H9 (cell line): ENCODE data around the gene NR1D1. TPM values are rescaled to one million over a fixed set of nuclear protein-coding genes. Genes with fewer than 3 reads are reported as not detected.

Source experiments
- DNase-seq: peaks from one replicate; pipeline ENCODE4 v3.0.0-alpha.2; 2017
- H2AFZ ChIP-seq: one replicate; pipeline ENCODE4 v1.6.1; 2013; ENCODE audit warnings: mild to moderate bottlenecking, low read length, control low read depth, moderate library complexity
- H2AK5ac ChIP-seq: 2 replicates; pipeline ENCODE4 v1.6.1; 2013; ENCODE audit warnings: low read length, control low read depth, mixed read lengths; ENCODE audit not compliant: insufficient read length
- H2BK120ac ChIP-seq: one replicate; pipeline ENCODE4 v1.6.1; 2013; ENCODE audit warnings: low read depth, mild to moderate bottlenecking, low read length, control low read depth, inconsistent platforms; ENCODE audit not compliant: poor library complexity, severe bottlenecking
- H2BK12ac ChIP-seq: 2 replicates; pipeline ENCODE4 v1.6.1; 2013; ENCODE audit warnings: low read length, control low read depth, mixed read lengths, low read depth; ENCODE audit not compliant: insufficient read length
- H2BK15ac ChIP-seq: 2 replicates; pipeline ENCODE4 v1.6.1; 2013; ENCODE audit warnings: low read depth, low read length, control low read depth
- H2BK20ac ChIP-seq: one replicate; pipeline ENCODE4 v1.6.1; 2013; ENCODE audit warnings: low read depth, mild to moderate bottlenecking, low read length, control low read depth, inconsistent platforms; ENCODE audit not compliant: poor library complexity, severe bottlenecking
- H2BK5ac ChIP-seq: 2 replicates; pipeline ENCODE4 v1.6.1; 2013; ENCODE audit warnings: low read length, control low read depth, mixed read lengths; ENCODE audit not compliant: insufficient read length
- H3K14ac ChIP-seq: 2 replicates; pipeline ENCODE4 v1.6.1; 2013; ENCODE audit warnings: low read length, control low read depth; ENCODE audit not compliant: insufficient read depth
- H3K18ac ChIP-seq: 2 replicates; pipeline ENCODE4 v1.6.1; 2013; ENCODE audit warnings: low read depth, mild to moderate bottlenecking, mixed read lengths, low read length, control low read depth; ENCODE audit not compliant: insufficient read length
- H3K23ac ChIP-seq: 2 replicates; pipeline ENCODE4 v1.6.1; 2013; ENCODE audit warnings: low read length, control low read depth, mixed read lengths, low read depth; ENCODE audit not compliant: insufficient read length
- H3K23me2 ChIP-seq: 2 replicates; pipeline ENCODE4 v1.6.1; 2013; ENCODE audit warnings: low read depth, mild to moderate bottlenecking, mixed read lengths, low read length, control low read depth; ENCODE audit not compliant: insufficient read length, poor library complexity, severe bottlenecking
- H3K27ac ChIP-seq: 2 replicates; pipeline ENCODE4 v1.5.1; 2013; ENCODE audit warnings: low read length, control low read depth, mixed read lengths, low read depth; ENCODE audit not compliant: insufficient read length
- H3K27me3 ChIP-seq: 2 replicates; pipeline ENCODE4 v1.6.1; 2013; ENCODE audit warnings: low read length, control low read depth, inconsistent platforms; ENCODE audit not compliant: insufficient read depth
- H3K4ac ChIP-seq: 2 replicates; pipeline ENCODE4 v1.6.1; 2013; ENCODE audit warnings: low read depth, mild to moderate bottlenecking, control low read depth, inconsistent platforms, low read length, moderate library complexity
- H3K4me1 ChIP-seq: 2 replicates; pipeline ENCODE4 v1.6.1; 2013; ENCODE audit warnings: low read length, control low read depth, inconsistent platforms; ENCODE audit not compliant: insufficient read depth
- H3K4me2 ChIP-seq: 2 replicates; pipeline ENCODE4 v1.6.1; 2013; ENCODE audit warnings: low read length, control low read depth, mixed read lengths; ENCODE audit not compliant: insufficient read length, insufficient read depth
- H3K56ac ChIP-seq: 2 replicates; pipeline ENCODE4 v1.6.1; 2013; ENCODE audit warnings: low read depth, mild to moderate bottlenecking, mixed read lengths, low read length, control low read depth; ENCODE audit not compliant: insufficient read length
- H3K79me1 ChIP-seq: 2 replicates; pipeline ENCODE4 v1.6.1; 2013; ENCODE audit warnings: low read depth, mild to moderate bottlenecking, moderate library complexity, low read length, control low read depth, inconsistent platforms; ENCODE audit not compliant: insufficient read depth, poor library complexity, severe bottlenecking
- H3K79me2 ChIP-seq: 2 replicates; pipeline ENCODE4 v1.6.1; 2013; ENCODE audit warnings: low read length, control low read depth, inconsistent platforms; ENCODE audit not compliant: insufficient read depth
- H3K9ac ChIP-seq: 2 replicates; pipeline ENCODE4 v1.6.1; 2013; ENCODE audit warnings: low read length, control low read depth, mixed read lengths; ENCODE audit not compliant: insufficient read length; ENCODE audit errors: extremely low read depth
- H3K9me3 ChIP-seq: one replicate; pipeline ENCODE4 v1.6.1; 2013; ENCODE audit warnings: low read depth, low read length, inconsistent platforms; ENCODE audit not compliant: control insufficient read depth
- H3T11ph ChIP-seq: one replicate; pipeline ENCODE4 v1.6.1; 2013; ENCODE audit warnings: mild to moderate bottlenecking, low read length, control low read depth, inconsistent platforms
- H4K20me1 ChIP-seq: one replicate; pipeline ENCODE4 v1.6.1; 2013; ENCODE audit not compliant: control insufficient read depth, insufficient read length, insufficient read depth
- H4K5ac ChIP-seq: 2 replicates; pipeline ENCODE4 v1.6.1; 2013; ENCODE audit warnings: low read depth, mild to moderate bottlenecking, mixed read lengths, low read length, control low read depth; ENCODE audit not compliant: insufficient read length
- H4K8ac ChIP-seq: replicated peaks from 2 replicates; pipeline ENCODE4 v1.6.1; 2013; ENCODE audit warnings: low read length, control low read depth, mixed read lengths, low read depth; ENCODE audit not compliant: insufficient read length
- H4K91ac ChIP-seq: 2 replicates; pipeline ENCODE4 v1.6.1; 2013; ENCODE audit warnings: low read depth, mild to moderate bottlenecking, moderate library complexity, mixed read lengths, low read length, control low read depth; ENCODE audit not compliant: insufficient read length
- H3K27ac Mint-ChIP-seq, 3 experiments: 2 replicates in 2 of 3; 3 replicates in 1 of 3; pipeline ENCODE4 v1.8.0; 2020 to 2021; ENCODE audit warnings: mixed read lengths in 3 of 3, mild to moderate bottlenecking in 1 of 3, moderate library complexity in 1 of 3
- H3K27me3 Mint-ChIP-seq: 2 replicates; pipeline ENCODE4 v1.8.0; 2021; ENCODE audit warnings: low read depth, mild to moderate bottlenecking, moderate library complexity, mixed read lengths
- H3K36me3 Mint-ChIP-seq, 3 experiments: 2 replicates in 2 of 3; 3 replicates in 1 of 3; pipeline ENCODE4 v1.8.0; 2020 to 2021; ENCODE audit warnings: low read depth in 3 of 3, mixed read lengths in 3 of 3; ENCODE audit not compliant: insufficient read depth in 1 of 3
- H3K4me1 Mint-ChIP-seq, 2 experiments: 2 replicates each; pipeline ENCODE4 v1.8.0; 2020; ENCODE audit warnings: mixed read lengths in 2 of 2
- H3K4me3 Mint-ChIP-seq, 2 experiments: 2 replicates in 1 of 2; 3 replicates in 1 of 2; pipeline ENCODE4 v1.8.0; 2020 to 2021; ENCODE audit warnings: mild to moderate bottlenecking in 2 of 2, mixed read lengths in 2 of 2, moderate library complexity in 1 of 2
- H3K9me3 Mint-ChIP-seq, 2 experiments: 2 replicates in 1 of 2; 3 replicates in 1 of 2; pipeline ENCODE4 v1.8.0; 2020; ENCODE audit warnings: mild to moderate bottlenecking in 2 of 2, mixed read lengths in 2 of 2, moderate library complexity in 1 of 2
- WGBS: extraction: QIAGEN DNeasy Blood & Tissue Kit; methylation state at CpG from one replicate; pipeline ENCODE4 v1.1.7; 2013; ENCODE audit warnings: missing lambda C conversion rate, low lambda C conversion rate, mixed read lengths; ENCODE audit not compliant: insufficient read length; ENCODE audit errors: extremely low coverage; 5-methylcytosine and 5-hydroxymethylcytosine counted together
- total RNA-seq: library from RNA; stranded (reverse); gene quantifications from 2 replicates; pipeline ENCODE4 v1.2.1, GENCODE V29; 2021
- TF ChIP-seq, protein P1 (sequence below): fragments of 200-600 bp; sonication (generic); conservative IDR thresholded peaks from 3 replicates; pipeline ENCODE4 v1.8.0; 2021; ENCODE audit warnings: antibody characterized with exemption, mild to moderate bottlenecking

Gene NR1D1
- total RNA-seq, 1 experiment from 2014 or later: 8.6 TPM

DNA sequence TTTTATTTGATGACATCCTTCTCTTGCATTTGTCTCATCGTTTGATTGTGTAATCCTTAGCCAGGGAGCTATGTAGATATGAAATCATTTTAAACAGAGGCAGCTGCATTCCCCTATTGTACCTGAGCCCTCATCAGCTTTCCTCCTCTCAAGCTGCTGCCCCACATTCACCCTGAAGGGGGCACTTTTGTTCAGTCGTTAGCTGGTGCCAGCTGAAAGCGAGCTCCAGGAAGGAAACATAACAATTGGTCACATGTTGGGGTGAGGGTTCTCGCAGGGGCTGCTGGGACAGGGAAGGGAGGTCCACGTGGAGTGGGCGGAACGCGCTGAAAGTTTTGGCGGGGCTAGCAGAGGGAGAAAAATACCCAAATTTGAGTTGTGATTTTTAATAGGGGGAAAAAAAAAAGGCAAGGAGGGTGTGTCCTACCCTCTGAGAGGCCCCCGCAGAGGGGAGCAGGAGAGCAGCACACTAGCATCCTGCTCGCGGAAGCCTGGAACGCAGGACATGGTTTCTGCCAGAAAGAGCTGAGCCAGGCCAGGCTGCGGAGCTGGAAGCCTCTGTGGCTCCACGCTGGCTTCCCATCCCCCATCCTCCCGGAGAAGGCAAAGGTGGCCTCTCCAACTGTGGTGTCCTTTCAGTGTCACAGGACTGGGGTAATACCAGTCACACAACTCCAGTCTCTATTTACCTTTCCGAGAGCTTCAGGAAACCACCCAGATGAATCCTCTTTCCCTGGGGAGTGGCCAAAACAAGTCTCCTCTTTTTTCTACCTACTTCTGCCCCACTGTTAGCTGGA lies 12.9 kb upstream of the NR1D1 start:
- H2AK5ac ChIP-seq: no peak overlapping the region
- H3K4ac ChIP-seq: no peak overlapping the region
- peak overlapping the region; percentile 72; the same call in 1 of the 2 replicates for H3K14ac ChIP-seq
- H3K18ac ChIP-seq: peak overlapping the region; percentile 52
- no peak overlapping the region for H2BK12ac ChIP-seq
- no peaks in the 10 kb centered on the region for H4K20me1 ChIP-seq
- H2BK120ac ChIP-seq: no peak overlapping the region
- H3K23ac ChIP-seq: no peak overlapping the region
- H3K23me2 ChIP-seq: no peaks in the 10 kb centered on the region
- peak; percentile 96 for DNase-seq
- peaks cover 15% of the 10 kb centered on the region; the same call in 1 of the 2 replicates for H3K4me1 ChIP-seq
- H4K91ac ChIP-seq: no peak overlapping the region
- no peaks in the 10 kb centered on the region for H3K79me1 ChIP-seq
- no peak overlapping the region for H2BK20ac ChIP-seq
- no CpG with 5 or more reads among the region's 17 CpGs for WGBS
- H3K4me1 Mint-ChIP-seq: peaks cover 62 to 70% of the 10 kb centered on the region in 2 experiments
- H2AFZ ChIP-seq: no peak overlapping the region
- no peaks in the 10 kb centered on the region for H3K9me3 ChIP-seq
- peak overlapping the region; percentile 15 for H3K27ac ChIP-seq
- peaks cover 2% of the 10 kb centered on the region for H3K27me3 Mint-ChIP-seq
- no peak overlapping the region for H3T11ph ChIP-seq
- H4K5ac ChIP-seq: peak overlapping the region; percentile 9
- no peak overlapping the region for H4K8ac ChIP-seq
- no peak overlapping the region for H3K56ac ChIP-seq
- peak overlapping the region; percentile 98 to 99 (median 99) for H3K27ac Mint-ChIP-seq
- H2BK15ac ChIP-seq: no peak overlapping the region
- H3K4me2 ChIP-seq: peak overlapping the region; percentile 40
- H3K4me3 Mint-ChIP-seq: peak overlapping the region; percentile 60 to 73
- no peak overlapping the region for H2BK5ac ChIP-seq
- H3K27me3 ChIP-seq: no peaks in the 10 kb centered on the region
- H3K36me3 Mint-ChIP-seq: no peaks in the 10 kb centered on the region; a peak in 2 of 7 replicates
- TF ChIP-seq, protein P1, sequence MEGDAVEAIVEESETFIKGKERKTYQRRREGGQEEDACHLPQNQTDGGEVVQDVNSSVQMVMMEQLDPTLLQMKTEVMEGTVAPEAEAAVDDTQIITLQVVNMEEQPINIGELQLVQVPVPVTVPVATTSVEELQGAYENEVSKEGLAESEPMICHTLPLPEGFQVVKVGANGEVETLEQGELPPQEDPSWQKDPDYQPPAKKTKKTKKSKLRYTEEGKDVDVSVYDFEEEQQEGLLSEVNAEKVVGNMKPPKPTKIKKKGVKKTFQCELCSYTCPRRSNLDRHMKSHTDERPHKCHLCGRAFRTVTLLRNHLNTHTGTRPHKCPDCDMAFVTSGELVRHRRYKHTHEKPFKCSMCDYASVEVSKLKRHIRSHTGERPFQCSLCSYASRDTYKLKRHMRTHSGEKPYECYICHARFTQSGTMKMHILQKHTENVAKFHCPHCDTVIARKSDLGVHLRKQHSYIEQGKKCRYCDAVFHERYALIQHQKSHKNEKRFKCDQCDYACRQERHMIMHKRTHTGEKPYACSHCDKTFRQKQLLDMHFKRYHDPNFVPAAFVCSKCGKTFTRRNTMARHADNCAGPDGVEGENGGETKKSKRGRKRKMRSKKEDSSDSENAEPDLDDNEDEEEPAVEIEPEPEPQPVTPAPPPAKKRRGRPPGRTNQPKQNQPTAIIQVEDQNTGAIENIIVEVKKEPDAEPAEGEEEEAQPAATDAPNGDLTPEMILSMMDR: peak; percentile 80
- no peaks in the 10 kb centered on the region for H3K79me2 ChIP-seq
- peak overlapping the region; percentile 48 for H3K9ac ChIP-seq
- no peaks in the 10 kb centered on the region; a peak in 2 of 5 replicates for H3K9me3 Mint-ChIP-seq
